RPMI8226 (cell line): ENCODE measurements around the gene KIF5B.
"Not testable (repeated sequence)": the region's sequence is repeated elsewhere in the genome, so short reads cannot be mapped to it uniquely, and the experiment has no call there.

ENCODE experiments used
- DNase-seq: peaks from one replicate; pipeline ENCODE4 v3.0.0-alpha.2; 2015

KIF5B gene

GRCh38 chr10:32004161-32004591, 52.0 kb downstream of the KIF5B start:
- DNase-seq: no peak

- DNase-seq: no peak
These were observed 53.7 kb downstream of the KIF5B start for GRCh38 chr10:32002531-32002930.

- DNase-seq: no peak
These were observed 55.3 kb downstream of the KIF5B start for GRCh38 chr10:32000937-32001336.

- DNase-seq: no peak
These were observed 56.4 kb downstream of the KIF5B start for GRCh38 chr10:31999836-32000235.

GRCh38 chr10:31999070-31999660, 57.1 kb downstream of the KIF5B start:
- DNase-seq: no peak

GRCh38 chr10:31994926-31995325, 61.3 kb downstream of the KIF5B start:
- no peak for DNase-seq

GRCh38 chr10:31990937-31991336, 65.3 kb downstream of the KIF5B start:
- no peak for DNase-seq

GRCh38 chr10:31987786-31988185, 68.4 kb downstream of the KIF5B start:
- not testable (repeated sequence) for DNase-seq

GRCh38 chr10:31982111-31982510, 74.1 kb downstream of the KIF5B start:
- no peak for DNase-seq

- DNase-seq: no peak
These were observed 75.8 kb downstream of the KIF5B start for GRCh38 chr10:31980471-31980870.

- not testable (repeated sequence) for DNase-seq
These were observed 77.2 kb downstream of the KIF5B start for GRCh38 chr10:31979071-31979470.

GRCh38 chr10:31978156-31978483, 78.1 kb downstream of the KIF5B start:
- no peak for DNase-seq

GRCh38 chr10:31977440-31978155, 78.6 kb downstream of the KIF5B start:
- DNase-seq: no peak

GRCh38 chr10:31975157-31975765, 81.0 kb downstream of the KIF5B start:
- DNase-seq: no peak

GRCh38 chr10:31974434-31975124, 81.6 kb downstream of the KIF5B start:
- DNase-seq: no peak

GRCh38 chr10:31972519-31973041, 83.6 kb downstream of the KIF5B start:
- DNase-seq: no peak

- not testable (repeated sequence) for DNase-seq
These were observed 86.4 kb downstream of the KIF5B start for GRCh38 chr10:31969847-31970246.

- no peak for DNase-seq
These were observed 92.6 kb downstream of the KIF5B start for GRCh38 chr10:31963589-31963980.

GRCh38 chr10:31962826-31963588, 93.2 kb downstream of the KIF5B start:
- no peak for DNase-seq

- peak; percentile 26 for DNase-seq
These were observed 94.7 kb downstream of the KIF5B start for GRCh38 chr10:31961277-31962074.

GRCh38 chr10:31959461-31960173, 96.6 kb downstream of the KIF5B start:
- no peak for DNase-seq
